ENCODE results near the gene DKKL1.

DNA sequence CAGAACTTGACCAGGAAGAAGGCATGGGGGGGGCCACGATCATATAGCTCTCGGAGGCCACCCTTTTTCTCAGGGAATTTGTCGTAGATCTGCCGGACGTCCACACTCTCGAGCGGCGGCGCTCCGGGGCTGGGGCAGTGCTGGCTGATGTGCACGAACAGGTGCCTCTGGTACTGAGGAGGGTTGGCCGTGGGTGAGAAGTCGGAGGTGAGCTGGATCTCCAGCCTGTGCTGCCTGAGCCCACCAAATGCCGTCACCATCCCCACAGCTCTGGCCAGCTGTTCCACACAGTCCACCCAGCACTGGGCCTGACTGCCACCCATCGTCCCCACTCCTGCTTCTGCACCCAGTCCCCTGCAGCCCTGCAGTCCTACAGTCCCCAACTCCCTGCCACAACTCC is 16.5 kb upstream of the DKKL1 start:
- TF ChIP-seq SMC3 (IDR thresholded peaks at IDR 0.05; ENCODE audit: low read depth, low read length) (no peak), EP300 (IDR thresholded peaks at IDR 0.05; ENCODE audit: borderline replicate concordance in 1 of 2, low read depth in 1 of 2, low read length in 1 of 2) (no peak), EZH2phosphoT487 (IDR thresholded peaks at IDR 0.05; ENCODE audit: borderline replicate concordance, low read depth) (no peak), RFX5 (IDR thresholded peaks at IDR 0.05; ENCODE audit: low read length) (no peak), CHD2 (IDR thresholded peaks at IDR 0.05; ENCODE audit: low read length, partially characterized antibody) (no peak), YY1 (IDR thresholded peaks at IDR 0.05; ENCODE audit: low read depth) (no peak), TAF1 (IDR thresholded peaks at IDR 0.05; ENCODE audit: borderline replicate concordance, low read depth, low read length) (no peak)
- TF ChIP-seq, protein P1, sequence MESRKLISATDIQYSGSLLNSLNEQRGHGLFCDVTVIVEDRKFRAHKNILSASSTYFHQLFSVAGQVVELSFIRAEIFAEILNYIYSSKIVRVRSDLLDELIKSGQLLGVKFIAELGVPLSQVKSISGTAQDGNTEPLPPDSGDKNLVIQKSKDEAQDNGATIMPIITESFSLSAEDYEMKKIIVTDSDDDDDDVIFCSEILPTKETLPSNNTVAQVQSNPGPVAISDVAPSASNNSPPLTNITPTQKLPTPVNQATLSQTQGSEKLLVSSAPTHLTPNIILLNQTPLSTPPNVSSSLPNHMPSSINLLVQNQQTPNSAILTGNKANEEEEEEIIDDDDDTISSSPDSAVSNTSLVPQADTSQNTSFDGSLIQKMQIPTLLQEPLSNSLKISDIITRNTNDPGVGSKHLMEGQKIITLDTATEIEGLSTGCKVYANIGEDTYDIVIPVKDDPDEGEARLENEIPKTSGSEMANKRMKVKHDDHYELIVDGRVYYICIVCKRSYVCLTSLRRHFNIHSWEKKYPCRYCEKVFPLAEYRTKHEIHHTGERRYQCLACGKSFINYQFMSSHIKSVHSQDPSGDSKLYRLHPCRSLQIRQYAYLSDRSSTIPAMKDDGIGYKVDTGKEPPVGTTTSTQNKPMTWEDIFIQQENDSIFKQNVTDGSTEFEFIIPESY (IDR thresholded peaks at IDR 0.05; ENCODE audit: borderline replicate concordance, low read depth): no peak
- TF ChIP-seq, protein P2, sequence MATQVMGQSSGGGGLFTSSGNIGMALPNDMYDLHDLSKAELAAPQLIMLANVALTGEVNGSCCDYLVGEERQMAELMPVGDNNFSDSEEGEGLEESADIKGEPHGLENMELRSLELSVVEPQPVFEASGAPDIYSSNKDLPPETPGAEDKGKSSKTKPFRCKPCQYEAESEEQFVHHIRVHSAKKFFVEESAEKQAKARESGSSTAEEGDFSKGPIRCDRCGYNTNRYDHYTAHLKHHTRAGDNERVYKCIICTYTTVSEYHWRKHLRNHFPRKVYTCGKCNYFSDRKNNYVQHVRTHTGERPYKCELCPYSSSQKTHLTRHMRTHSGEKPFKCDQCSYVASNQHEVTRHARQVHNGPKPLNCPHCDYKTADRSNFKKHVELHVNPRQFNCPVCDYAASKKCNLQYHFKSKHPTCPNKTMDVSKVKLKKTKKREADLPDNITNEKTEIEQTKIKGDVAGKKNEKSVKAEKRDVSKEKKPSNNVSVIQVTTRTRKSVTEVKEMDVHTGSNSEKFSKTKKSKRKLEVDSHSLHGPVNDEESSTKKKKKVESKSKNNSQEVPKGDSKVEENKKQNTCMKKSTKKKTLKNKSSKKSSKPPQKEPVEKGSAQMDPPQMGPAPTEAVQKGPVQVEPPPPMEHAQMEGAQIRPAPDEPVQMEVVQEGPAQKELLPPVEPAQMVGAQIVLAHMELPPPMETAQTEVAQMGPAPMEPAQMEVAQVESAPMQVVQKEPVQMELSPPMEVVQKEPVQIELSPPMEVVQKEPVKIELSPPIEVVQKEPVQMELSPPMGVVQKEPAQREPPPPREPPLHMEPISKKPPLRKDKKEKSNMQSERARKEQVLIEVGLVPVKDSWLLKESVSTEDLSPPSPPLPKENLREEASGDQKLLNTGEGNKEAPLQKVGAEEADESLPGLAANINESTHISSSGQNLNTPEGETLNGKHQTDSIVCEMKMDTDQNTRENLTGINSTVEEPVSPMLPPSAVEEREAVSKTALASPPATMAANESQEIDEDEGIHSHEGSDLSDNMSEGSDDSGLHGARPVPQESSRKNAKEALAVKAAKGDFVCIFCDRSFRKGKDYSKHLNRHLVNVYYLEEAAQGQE (IDR thresholded peaks at IDR 0.05; ENCODE audit: low read depth, low read length): no peak
- TF ChIP-seq, protein P3, sequence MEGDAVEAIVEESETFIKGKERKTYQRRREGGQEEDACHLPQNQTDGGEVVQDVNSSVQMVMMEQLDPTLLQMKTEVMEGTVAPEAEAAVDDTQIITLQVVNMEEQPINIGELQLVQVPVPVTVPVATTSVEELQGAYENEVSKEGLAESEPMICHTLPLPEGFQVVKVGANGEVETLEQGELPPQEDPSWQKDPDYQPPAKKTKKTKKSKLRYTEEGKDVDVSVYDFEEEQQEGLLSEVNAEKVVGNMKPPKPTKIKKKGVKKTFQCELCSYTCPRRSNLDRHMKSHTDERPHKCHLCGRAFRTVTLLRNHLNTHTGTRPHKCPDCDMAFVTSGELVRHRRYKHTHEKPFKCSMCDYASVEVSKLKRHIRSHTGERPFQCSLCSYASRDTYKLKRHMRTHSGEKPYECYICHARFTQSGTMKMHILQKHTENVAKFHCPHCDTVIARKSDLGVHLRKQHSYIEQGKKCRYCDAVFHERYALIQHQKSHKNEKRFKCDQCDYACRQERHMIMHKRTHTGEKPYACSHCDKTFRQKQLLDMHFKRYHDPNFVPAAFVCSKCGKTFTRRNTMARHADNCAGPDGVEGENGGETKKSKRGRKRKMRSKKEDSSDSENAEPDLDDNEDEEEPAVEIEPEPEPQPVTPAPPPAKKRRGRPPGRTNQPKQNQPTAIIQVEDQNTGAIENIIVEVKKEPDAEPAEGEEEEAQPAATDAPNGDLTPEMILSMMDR (IDR thresholded peaks at IDR 0.05): no peak

Data from SK-N-SH (cell line).